H1 (cell line): Measurements from ENCODE around the gene RTTN. TPM values are rescaled to one million over a fixed set of nuclear protein-coding genes. Genes with fewer than 3 reads are reported as not detected.

Source experiments
- CTCF ChIA-PET: fragments of 300-600 bp; sonication (Branson Sonifier 250); formaldehyde crosslinking; loops from one replicate; lab custom pipeline; 2021; ENCODE audit not compliant: partially characterized antibody; lab: Charles Lee
- POLR2A ChIA-PET: fragments of 300-600 bp; sonication (Branson Sonifier 250); formaldehyde crosslinking; loops from one replicate; lab custom pipeline; 2021; ENCODE audit warnings: inconsistent platforms; ENCODE audit not compliant: partially characterized antibody; lab: Charles Lee
- DNase-seq, 2 experiments: peaks; one replicate each; pipeline versions ENCODE4 v3.0.0 to v3.0.0-alpha.2; 2010 to 2022; ENCODE audit warnings: low spot score in 2 of 2, low read depth in 1 of 2, mixed read lengths in 1 of 2
- FAIRE-seq: peaks from 2 replicates; lab custom pipeline; 2011; peaks lifted over from hg19 to GRCh38; lab: Jason Lieb, UNC
- H2AFZ ChIP-seq: 2 replicates; pipeline ENCODE4 v1.8.1; 2012; ENCODE audit warnings: low read length, inconsistent platforms
- H2AK5ac ChIP-seq: 2 replicates; pipeline ENCODE4 v1.6.1; 2013; ENCODE audit warnings: low read depth, low read length
- H2BK120ac ChIP-seq: replicated peaks from 2 replicates; pipeline ENCODE3; 2013; ENCODE audit warnings: low read depth, low read length, inconsistent platforms
- H2BK12ac ChIP-seq: 2 replicates; pipeline ENCODE4 v1.6.1; 2013; ENCODE audit warnings: low read depth, low read length
- H2BK15ac ChIP-seq: 2 replicates; pipeline ENCODE4 v1.6.1; 2013; ENCODE audit warnings: low read length
- H2BK20ac ChIP-seq: 2 replicates; pipeline ENCODE4 v1.6.1; 2013; ENCODE audit warnings: low read length
- H2BK5ac ChIP-seq: 2 replicates; pipeline ENCODE4 v1.6.1; 2013; ENCODE audit warnings: low read depth, low read length
- H3K14ac ChIP-seq: 2 replicates; pipeline ENCODE4 v1.6.1; 2013; ENCODE audit warnings: inconsistent platforms; ENCODE audit not compliant: insufficient read length
- H3K18ac ChIP-seq: 2 replicates; pipeline ENCODE4 v1.6.1; 2013; ENCODE audit warnings: low read length; ENCODE audit errors: extremely low read depth
- H3K23ac ChIP-seq: 2 replicates; pipeline ENCODE4 v1.6.1; 2013; ENCODE audit warnings: inconsistent platforms; ENCODE audit not compliant: insufficient read length
- H3K23me2 ChIP-seq: 2 replicates; pipeline ENCODE4 v1.6.1; 2013; ENCODE audit warnings: low read depth, low read length
- H3K27ac ChIP-seq: 2 replicates; pipeline ENCODE4 v1.6.1; 2011; ENCODE audit warnings: low read depth, low read length, inconsistent platforms
- H3K27me3 ChIP-seq, 4 experiments: replicated peaks in 1 of 4; 1 replicate in 1 of 4; 2 replicates in 3 of 4; pipeline versions ENCODE4 v1.6.1 to v1.8.1; 2011 to 2013; ENCODE audit warnings: low read length in 3 of 4, mild to moderate bottlenecking in 3 of 4, inconsistent platforms in 2 of 4, mixed read lengths in 2 of 4, moderate library complexity in 1 of 4; ENCODE audit not compliant: control insufficient read depth in 3 of 4, insufficient read depth in 3 of 4; ENCODE audit errors: extremely low read depth in 1 of 4
- H3K36me3 ChIP-seq, 4 experiments: 2 replicates each; pipeline versions ENCODE4 v1.6.1 to v1.8.1; 2011 to 2013; ENCODE audit warnings: mild to moderate bottlenecking in 4 of 4, low read length in 3 of 4, moderate library complexity in 2 of 4, control low read depth in 1 of 4, inconsistent platforms in 1 of 4; ENCODE audit not compliant: insufficient read depth in 4 of 4, control insufficient read depth in 2 of 4
- H3K4ac ChIP-seq: replicated peaks from 2 replicates; pipeline ENCODE3; 2013; ENCODE audit warnings: low read length, low read depth, mixed read lengths, inconsistent platforms; ENCODE audit not compliant: insufficient read length
- H3K4me1 ChIP-seq, 4 experiments: replicated peaks in 1 of 4; 1 replicate in 1 of 4; 2 replicates in 3 of 4; pipeline versions ENCODE4 v1.6.1 to v1.8.1; 2011 to 2013; ENCODE audit warnings: low read length in 3 of 4, inconsistent platforms in 2 of 4, mixed read lengths in 1 of 4; ENCODE audit not compliant: insufficient read depth in 4 of 4, control insufficient read depth in 3 of 4
- H3K4me2 ChIP-seq, 2 experiments: 2 replicates each; pipeline versions ENCODE4 v1.6.1 to v1.8.1; 2011 to 2013; ENCODE audit warnings: low read depth in 2 of 2, low read length in 2 of 2, control low read depth in 1 of 2, inconsistent platforms in 1 of 2, mild to moderate bottlenecking in 1 of 2; ENCODE audit not compliant: insufficient read depth in 1 of 2
- H3K4me3 ChIP-seq, 4 experiments: fragments of 200-600, 300-600 bp in 1 of 4; sonication (generic), shearing (Covaris generic), sonication (Bioruptor Twin) in 1 of 4; 2 replicates each; pipeline versions ENCODE4 v1.5.1 to v1.8.1; 2011 to 2016; ENCODE audit warnings: low read length in 4 of 4, low read depth in 3 of 4, control low read depth in 2 of 4, inconsistent platforms in 2 of 4, mild to moderate bottlenecking in 2 of 4, mixed read lengths in 1 of 4, moderate library complexity in 1 of 4; ENCODE audit not compliant: insufficient read depth in 2 of 4; ENCODE audit errors: extremely low read depth in 1 of 4
- H3K56ac ChIP-seq: replicated peaks from 2 replicates; pipeline ENCODE3; 2013; ENCODE audit warnings: low read depth, mild to moderate bottlenecking, mixed read lengths, low read length, inconsistent platforms; ENCODE audit not compliant: insufficient read length
- H3K79me1 ChIP-seq: 2 replicates; pipeline ENCODE4 v1.6.1; 2013; ENCODE audit warnings: low read depth, low read length, control low read depth
- H3K79me2 ChIP-seq, 2 experiments: 2 replicates each; pipeline versions ENCODE4 v1.6.1 to v1.8.1; 2012 to 2013; ENCODE audit warnings: low read length in 2 of 2, mild to moderate bottlenecking in 2 of 2, inconsistent platforms in 1 of 2; ENCODE audit not compliant: insufficient read depth in 2 of 2, control insufficient read depth in 1 of 2
- H3K9ac ChIP-seq, 4 experiments: replicated peaks in 1 of 4; 1 replicate in 1 of 4; 2 replicates in 3 of 4; pipeline versions ENCODE4 v1.6.1 to v1.8.1; 2011 to 2013; ENCODE audit warnings: low read depth in 3 of 4, low read length in 3 of 4, control low read depth in 2 of 4, mild to moderate bottlenecking in 2 of 4, moderate library complexity in 2 of 4, inconsistent platforms in 1 of 4; ENCODE audit errors: extremely low read depth in 1 of 4
- H3K9me3 ChIP-seq, 2 experiments: 2 replicates each; pipeline versions ENCODE4 v1.6.1 to v1.8.1; 2012 to 2013; ENCODE audit warnings: mild to moderate bottlenecking in 2 of 2, moderate library complexity in 2 of 2, control low read depth in 1 of 2, inconsistent platforms in 1 of 2, low read depth in 1 of 2, low read length in 1 of 2, mixed read lengths in 1 of 2; ENCODE audit not compliant: insufficient read depth in 2 of 2
- H4K20me1 ChIP-seq, 2 experiments: replicated peaks in 1 of 2; 2 replicates each; pipeline versions ENCODE3 to v1.8.1; 2011 to 2013; ENCODE audit warnings: inconsistent platforms in 2 of 2, low read length in 2 of 2, mild to moderate bottlenecking in 1 of 2; ENCODE audit not compliant: insufficient read depth in 2 of 2, control insufficient read depth in 1 of 2
- H4K5ac ChIP-seq: 2 replicates; pipeline ENCODE4 v1.6.1; 2013; ENCODE audit warnings: low read length, low read depth, mixed read lengths, inconsistent platforms; ENCODE audit not compliant: insufficient read length
- H4K8ac ChIP-seq: 2 replicates; pipeline ENCODE4 v1.8.0; 2013; ENCODE audit warnings: mild to moderate bottlenecking, moderate library complexity, low read length, inconsistent platforms; ENCODE audit not compliant: insufficient read depth; ENCODE audit errors: extremely low read depth
- H4K91ac ChIP-seq: replicated peaks from 2 replicates; pipeline ENCODE3; 2013; ENCODE audit warnings: low read length, mixed read lengths, inconsistent platforms; ENCODE audit not compliant: insufficient read length
- BCL11A ChIP-seq, 2 experiments: IDR thresholded peaks; one replicate each; pipeline ENCODE4 v1.6.1; 2011; ENCODE audit warnings: low read depth in 2 of 2, low read length in 2 of 2, mild to moderate bottlenecking in 2 of 2
- GABPA ChIP-seq: IDR thresholded peaks from 2 replicates; pipeline ENCODE4 v1.6.1; 2011; ENCODE audit warnings: mild to moderate bottlenecking, low read length, moderate library complexity, borderline replicate concordance; ENCODE audit not compliant: insufficient read depth
- POLR2A ChIP-seq, 2 experiments: IDR thresholded peaks; 1 replicate in 1 of 2; 2 replicates in 1 of 2; pipeline ENCODE4 v1.6.1; 2011; ENCODE audit warnings: low read depth in 2 of 2, low read length in 2 of 2, mild to moderate bottlenecking in 2 of 2; ENCODE audit errors: control extremely low read depth in 1 of 2
- RNF2 ChIP-seq: fragments of 200-900, 300-1000 bp; sonication (generic); IDR thresholded peaks from 2 replicates; pipeline ENCODE4 v1.7.1; 2016; ENCODE audit warnings: borderline replicate concordance, low read depth, mild to moderate bottlenecking, antibody characterized with exemption, low read length; ENCODE audit not compliant: poor library complexity, severe bottlenecking; ENCODE audit errors: missing control alignments
- WGBS, 2 experiments: shearing (Covaris generic) in 1 of 2; methylation state at CpG; one replicate each; pipeline versions ENCODE4 v1.1.6 to v1.1.7; 2013 to 2015; ENCODE audit warnings: low lambda C conversion rate in 2 of 2, mixed read lengths in 2 of 2, inconsistent platforms in 1 of 2, low coverage in 1 of 2, missing lambda C conversion rate in 1 of 2; ENCODE audit not compliant: insufficient replicate concordance in 2 of 2, insufficient coverage in 1 of 2, insufficient read length in 1 of 2; ENCODE audit errors: extremely low coverage in 1 of 2, missing lambda C conversion rate in 1 of 2; 5-methylcytosine and 5-hydroxymethylcytosine counted together
- polyA plus RNA-seq, 7 experiments: library from polyadenylated mRNA; depleted of rRNA in 3 of 7; stranded (reverse) in 5 of 7; unstranded in 2 of 7; fragments of >200 nt in 5 of 7; fragments of 200-250 nt in 2 of 7; gene quantifications; 1 replicate in 5 of 7; 2 replicates in 1 of 7; 4 replicates in 1 of 7; pipeline versions ENCODE4 v1.2.1 to v1.2.3, GENCODE V29; 2011 to 2013; ENCODE audit warnings: missing spikeins in 2 of 7, mixed read lengths in 2 of 7
- total RNA-seq: library from RNA; stranded (reverse); fragmentation: NEBNext Ultra II Directional; extraction: Animal tissue kit (Norgen Biotek cat#: 25700); gene quantifications from 2 replicates; pipeline ENCODE4 v1.2.1, GENCODE V29; 2021
- TF ChIP-seq, protein P1 (sequence below), 3 experiments: IDR thresholded peaks; 1 replicate in 2 of 3; 2 replicates in 1 of 3; pipeline versions ENCODE4 v1.5.1 to v1.6.1; 2011; ENCODE audit warnings: low read length in 3 of 3, mild to moderate bottlenecking in 3 of 3, inconsistent platforms in 2 of 3, low read depth in 1 of 3, moderate library complexity in 1 of 3; ENCODE audit not compliant: insufficient read depth in 1 of 3; ENCODE audit errors: control extremely low read depth in 1 of 3
- TF ChIP-seq, protein P2 (sequence below): IDR thresholded peaks from 2 replicates; pipeline ENCODE4 v1.6.1; 2011; ENCODE audit warnings: low read depth, mild to moderate bottlenecking, low read length; ENCODE audit not compliant: insufficient read depth

The RTTN gene
- total and polyA plus RNA-seq, 2 of the 8 experiments (the other 6 are each of a cell fraction or from before 2014, with no cell fraction given): 9.1 to 21.4 TPM

DNA sequence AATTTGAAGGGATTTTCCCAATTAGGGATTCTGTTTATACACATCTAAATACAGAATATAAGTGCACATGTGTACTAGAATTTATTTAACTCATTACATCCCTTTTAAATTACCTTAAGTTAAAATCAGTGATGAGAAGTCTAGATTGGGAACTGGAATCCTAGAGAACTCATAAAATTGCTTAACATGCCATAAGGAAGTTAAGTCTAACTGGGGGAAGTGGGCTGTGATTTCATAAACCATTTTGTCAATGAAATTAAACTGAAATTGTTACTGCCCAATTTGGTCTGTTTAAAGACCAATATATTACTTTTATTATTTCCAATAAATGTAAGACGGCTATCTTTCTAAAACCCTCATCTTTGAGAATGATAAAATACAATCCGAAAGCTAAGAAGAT is 185.5 kb downstream of the RTTN start:
- H3K9ac ChIP-seq: no peak overlapping the region
- no peak overlapping the region for H4K91ac ChIP-seq
- no peak overlapping the region for H3K56ac ChIP-seq
- no peaks in the 10 kb centered on the region for H3K9me3 ChIP-seq
- no peak overlapping the region for H3K27ac ChIP-seq
- no peaks in the 10 kb centered on the region for H3K27me3 ChIP-seq
- H3K14ac ChIP-seq: no peak overlapping the region
- no peak overlapping the region for H2BK15ac ChIP-seq
- no peak overlapping the region for H3K18ac ChIP-seq
- no peak overlapping the region for H3K4me3 ChIP-seq
- H4K8ac ChIP-seq: no peak overlapping the region
- H2BK12ac ChIP-seq: no peak overlapping the region
- H2BK20ac ChIP-seq: no peak overlapping the region
- no peaks in the 10 kb centered on the region for H4K20me1 ChIP-seq
- no peak overlapping the region for H2BK120ac ChIP-seq
- no peaks in the 10 kb centered on the region; the same call in 1 of the 2 replicates for H3K23me2 ChIP-seq
- peaks cover 0 to 7% (median 3%) of the 10 kb centered on the region in 4 experiments; a peak in 3 of 8 replicates for H3K36me3 ChIP-seq
- no peak overlapping the region for H3K4ac ChIP-seq
- no peak overlapping the region for H3K23ac ChIP-seq
- POLR2A ChIA-PET: no interaction called here
- H2AK5ac ChIP-seq: no peak overlapping the region
- H2AFZ ChIP-seq: no peak overlapping the region
- no peak overlapping the region for H4K5ac ChIP-seq
- TF ChIP-seq, protein P1, sequence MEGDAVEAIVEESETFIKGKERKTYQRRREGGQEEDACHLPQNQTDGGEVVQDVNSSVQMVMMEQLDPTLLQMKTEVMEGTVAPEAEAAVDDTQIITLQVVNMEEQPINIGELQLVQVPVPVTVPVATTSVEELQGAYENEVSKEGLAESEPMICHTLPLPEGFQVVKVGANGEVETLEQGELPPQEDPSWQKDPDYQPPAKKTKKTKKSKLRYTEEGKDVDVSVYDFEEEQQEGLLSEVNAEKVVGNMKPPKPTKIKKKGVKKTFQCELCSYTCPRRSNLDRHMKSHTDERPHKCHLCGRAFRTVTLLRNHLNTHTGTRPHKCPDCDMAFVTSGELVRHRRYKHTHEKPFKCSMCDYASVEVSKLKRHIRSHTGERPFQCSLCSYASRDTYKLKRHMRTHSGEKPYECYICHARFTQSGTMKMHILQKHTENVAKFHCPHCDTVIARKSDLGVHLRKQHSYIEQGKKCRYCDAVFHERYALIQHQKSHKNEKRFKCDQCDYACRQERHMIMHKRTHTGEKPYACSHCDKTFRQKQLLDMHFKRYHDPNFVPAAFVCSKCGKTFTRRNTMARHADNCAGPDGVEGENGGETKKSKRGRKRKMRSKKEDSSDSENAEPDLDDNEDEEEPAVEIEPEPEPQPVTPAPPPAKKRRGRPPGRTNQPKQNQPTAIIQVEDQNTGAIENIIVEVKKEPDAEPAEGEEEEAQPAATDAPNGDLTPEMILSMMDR (IDR thresholded peaks at IDR 0.05; ENCODE audit: control extremely low read depth in 1 of 3, insufficient read depth in 1 of 3, low read depth in 1 of 3, low read length in 3 of 3): no peak
- TF ChIP-seq GABPA (no peak), POLR2A (IDR thresholded peaks at IDR 0.05; ENCODE audit: control extremely low read depth in 1 of 2, low read depth in 2 of 2, low read length in 2 of 2) (no peak), RNF2 (no peak), BCL11A (IDR thresholded peaks at IDR 0.05; ENCODE audit: low read depth in 2 of 2, low read length in 2 of 2) (no peak)
- TF ChIP-seq, protein P2, sequence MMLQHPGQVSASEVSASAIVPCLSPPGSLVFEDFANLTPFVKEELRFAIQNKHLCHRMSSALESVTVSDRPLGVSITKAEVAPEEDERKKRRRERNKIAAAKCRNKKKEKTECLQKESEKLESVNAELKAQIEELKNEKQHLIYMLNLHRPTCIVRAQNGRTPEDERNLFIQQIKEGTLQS: no peak
- DNase-seq: no peak
- 95% methylated on average over 2 of the region's 2 CpGs; no CpG with 5 or more reads in 1 of the 2 experiments for WGBS, 2 experiments
- no peaks in the 10 kb centered on the region for H3K79me1 ChIP-seq
- H2BK5ac ChIP-seq: no peak overlapping the region
- H3K4me2 ChIP-seq: no peak overlapping the region
- H3K79me2 ChIP-seq: no peaks in the 10 kb centered on the region
- CTCF ChIA-PET: interaction anchor here (0.5 kb wide), 1 partner anchor 642 kb away, joined by 4 read pairs; no protein-coding TSS in a partner anchor
- peaks cover 0 to 6% (median 2%) of the 10 kb centered on the region in 4 experiments; a peak in 2 of 7 replicates for H3K4me1 ChIP-seq
- no peak for FAIRE-seq
